ENCODE results near the gene FBXO42. TPM values are rescaled to one million over a fixed set of nuclear protein-coding genes. Genes with fewer than 3 reads are reported as not detected.

Gene FBXO42
- total and polyA plus RNA-seq, 2 of the 4 experiments (the other 2 are of a cell fraction), result 12.0 to 18.8 TPM

- Histone ChIP-seq H2BK5ac (ENCODE audit: low read depth, low read length, poor library complexity, severe bottlenecking) (no peak within 1 kb of the TSS), H3K27ac (ENCODE audit: insufficient read depth, low read length) (no peak within 1 kb of the TSS), H4K91ac (ENCODE audit: insufficient read depth, low read depth, low read length) (no peak within 1 kb of the TSS), H3K23ac (ENCODE audit: low read depth, low read length) (no peak within 1 kb of the TSS), H3K9me1 (ENCODE audit: insufficient read depth, low read length) (0 out of 2 replicates have a peak, but pooled peaks cover 5% of the 10 kb centered on the region), H2BK20ac (ENCODE audit: low read depth, low read length) (no peak within 1 kb of the TSS), H3K4me2 (ENCODE audit: low read depth, low read length) (no peak within 1 kb of the TSS), H4K20me1 (ENCODE audit: insufficient read depth, low read length) (no peaks in the 10 kb centered on the region), H3K9me3 (ENCODE audit: control insufficient read depth, insufficient read depth, low read length) (no peaks in the 10 kb centered on the region), H2AK9ac (replicated peaks; ENCODE audit: low read depth, low read length, poor library complexity) (peak within 1 kb of the TSS; percentile 28), H4K8ac (ENCODE audit: low read depth in 2 of 2, low read length in 2 of 2) (no peak within 1 kb of the TSS), H3K14ac (replicated peaks; ENCODE audit: low read depth, low read length) (no peak within 1 kb of the TSS), H2AK5ac (ENCODE audit: low read depth, low read length) (no peak within 1 kb of the TSS), H3K4me3 (ENCODE audit: insufficient read depth, low read depth, low read length) (no peak within 1 kb of the TSS), H2BK120ac (ENCODE audit: low read depth, low read length) (no peak within 1 kb of the TSS), H3K9ac (ENCODE audit: low read depth, low read length) (no peak within 1 kb of the TSS), H2BK15ac (ENCODE audit: low read depth, low read length) (no peak within 1 kb of the TSS), H3K27me3 (ENCODE audit: control insufficient read depth, insufficient read depth, low read length) (no peaks in the 10 kb centered on the region), H3K4me1 (ENCODE audit: control insufficient read depth, insufficient read depth, low read length) (peaks cover 2% of the 10 kb centered on the region), H2AFZ (replicated peaks; ENCODE audit: low read length, poor library complexity) (no peak within 1 kb of the TSS), H3K36me3 (ENCODE audit: control insufficient read depth, insufficient read depth, low read length) (no peaks in the 10 kb centered on the region), H3K79me1 (ENCODE audit: low read depth in 1 of 2, low read length in 2 of 2) (no peaks in the 10 kb centered on the region), H4K5ac (ENCODE audit: low read depth, low read length) (no peak within 1 kb of the TSS), H3K56ac (ENCODE audit: extremely low read depth, insufficient read depth, low read length) (no peak within 1 kb of the TSS), H3K4ac (ENCODE audit: low read depth, low read length) (no peak within 1 kb of the TSS), H3K18ac (ENCODE audit: low read depth, low read length) (no peak within 1 kb of the TSS)
- dilution Hi-C loops (cut with HindIII; ENCODE audit: low sequenced_read_pairs, unreplicated experiment), result no loop called here
- ChIA-PET CTCF (no interaction called here), POLR2A (ENCODE audit: unreplicated experiment) (no interaction called here)
- in situ Hi-C loops (cut with MboI; ENCODE audit: low sequenced_read_pairs), result no loop called here
- intact Hi-C loops (cut with micrococcal nuclease), result no loop called here
- no TSS peak for BruUV-seq (replicated peaks)
- DNase-seq, result no peak
- 39% methylated on average over 5 of the region's 14 CpGs; no CpG with 5 or more reads in 1 of the 2 experiments for WGBS, 2 experiments (ENCODE audit: extremely low coverage in 2 of 2, insufficient read length in 1 of 2)
- TF ChIP-seq CHD1 (IDR thresholded peaks at IDR 0.05; ENCODE audit: low read depth, low read length), result no peak
- TF ChIP-seq, protein P1, sequence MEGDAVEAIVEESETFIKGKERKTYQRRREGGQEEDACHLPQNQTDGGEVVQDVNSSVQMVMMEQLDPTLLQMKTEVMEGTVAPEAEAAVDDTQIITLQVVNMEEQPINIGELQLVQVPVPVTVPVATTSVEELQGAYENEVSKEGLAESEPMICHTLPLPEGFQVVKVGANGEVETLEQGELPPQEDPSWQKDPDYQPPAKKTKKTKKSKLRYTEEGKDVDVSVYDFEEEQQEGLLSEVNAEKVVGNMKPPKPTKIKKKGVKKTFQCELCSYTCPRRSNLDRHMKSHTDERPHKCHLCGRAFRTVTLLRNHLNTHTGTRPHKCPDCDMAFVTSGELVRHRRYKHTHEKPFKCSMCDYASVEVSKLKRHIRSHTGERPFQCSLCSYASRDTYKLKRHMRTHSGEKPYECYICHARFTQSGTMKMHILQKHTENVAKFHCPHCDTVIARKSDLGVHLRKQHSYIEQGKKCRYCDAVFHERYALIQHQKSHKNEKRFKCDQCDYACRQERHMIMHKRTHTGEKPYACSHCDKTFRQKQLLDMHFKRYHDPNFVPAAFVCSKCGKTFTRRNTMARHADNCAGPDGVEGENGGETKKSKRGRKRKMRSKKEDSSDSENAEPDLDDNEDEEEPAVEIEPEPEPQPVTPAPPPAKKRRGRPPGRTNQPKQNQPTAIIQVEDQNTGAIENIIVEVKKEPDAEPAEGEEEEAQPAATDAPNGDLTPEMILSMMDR (conservative IDR thresholded peaks at IDR 0.05; ENCODE audit: low read depth, low read length), result no peak
- no peak for TF ChIP-seq RAD21 (IDR thresholded peaks at IDR 0.05; ENCODE audit: low read length)
- no peak for TF ChIP-seq RCOR1 (IDR thresholded peaks at IDR 0.05; ENCODE audit: insufficient replicate concordance, low read length)
- TF ChIP-seq MAZ (IDR thresholded peaks at IDR 0.05; ENCODE audit: borderline replicate concordance, low read depth, low read length), result no peak
- no peak for TF ChIP-seq SMC3 (IDR thresholded peaks at IDR 0.05; ENCODE audit: low read depth, low read length)
- TF ChIP-seq ELK1 (IDR thresholded peaks at IDR 0.05; ENCODE audit: borderline replicate concordance, low read depth, low read length), result no peak
- TF ChIP-seq RFX5 (IDR thresholded peaks at IDR 0.05; ENCODE audit: low read depth, low read length), result no peak
- no peak for ATAC-seq (ENCODE audit: low read depth)
Measured at GRCh38 chr1:16212251-16212961, 139.9 kb downstream of the FBXO42 start, which contains the start of gene ARHGEF19. TSS of gene ARHGEF19 (minus strand) at chr1:16212652. CDS start at chr1:16209054, 3,598 bp downstream.

Data from IMR-90 (cell line).